Measurements from ENCODE around the gene HCAR3.
"Not testable (repeated sequence)": the region's sequence is repeated elsewhere in the genome, so short reads cannot be mapped to it uniquely, and the experiment has no call there.

DNA sequence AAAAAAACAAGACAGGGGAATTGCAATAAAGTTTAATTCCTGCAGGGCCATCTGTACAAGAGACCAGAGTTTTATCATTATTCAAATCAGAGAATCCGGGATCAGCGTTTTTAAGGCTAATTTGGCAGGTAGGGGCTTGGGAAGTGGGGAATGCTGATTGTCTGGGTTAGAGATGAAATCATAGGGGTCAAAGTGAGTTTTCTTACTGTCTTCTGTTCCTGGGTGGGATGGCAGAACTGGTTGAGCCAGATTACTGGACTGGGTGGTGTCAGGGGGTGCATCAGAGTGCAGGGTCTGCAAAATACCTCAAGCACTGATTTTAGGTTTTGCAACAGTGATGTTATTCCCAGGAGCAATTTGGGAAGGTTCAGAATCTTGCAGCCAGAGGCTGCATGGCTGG lies 6.3 kb downstream of the HCAR3 start:
- not testable (repeated sequence) for TF ChIP-seq YY1 (IDR thresholded peaks at IDR 0.05; ENCODE audit: insufficient read depth, insufficient read length); ZNF274 (IDR thresholded peaks at IDR 0.05; ENCODE audit: low read depth, low read length); SUZ12 (IDR thresholded peaks at IDR 0.05; ENCODE audit: extremely low read depth, insufficient read depth, insufficient read length)
